SK-N-SH (cell line): Measurements from ENCODE around the gene KLF18. TPM values are rescaled to one million over a fixed set of nuclear protein-coding genes. Genes with fewer than 3 reads are reported as not detected.

Source experiments
- CTCF ChIA-PET: fragments of 300-600, 350-600 bp; formaldehyde crosslinking; extraction: SDS; loops from one replicate; lab custom pipeline; 2021; lab: Yijun Ruan, JAX
- POLR2A ChIA-PET: fragments of 350-600 bp; sonication (Branson Sonifier 250); formaldehyde crosslinking; extraction: SDS; loops from one replicate; lab custom pipeline; 2020; ENCODE audit warnings: antibody characterized with exemption, inconsistent platforms; lab: Yijun Ruan, JAX
- DNase-seq: peaks from one replicate; pipeline ENCODE4 v3.0.0; 2012
- H2AFZ ChIP-seq: fragments of 200-600 bp; sonication (generic); 2 replicates; pipeline ENCODE4 v1.8.1; 2016; ENCODE audit warnings: antibody characterized with exemption, mild to moderate bottlenecking, low read depth
- H3F3A ChIP-seq: fragments of 200-600 bp; sonication (generic); replicated peaks from 2 replicates; pipeline ENCODE3; 2016; ENCODE audit warnings: antibody characterized with exemption, mild to moderate bottlenecking; ENCODE audit not compliant: insufficient read depth
- H3K27ac ChIP-seq, 2 experiments: fragments of 200-500 bp in 1 of 2; fragments of 200-600 bp in 1 of 2; sonication (Bioruptor generic) in 1 of 2; sonication (generic), shearing (Covaris generic) in 1 of 2; 2 replicates each; pipeline versions ENCODE4 v1.5.1 to v1.6.1; 2014 to 2016; ENCODE audit warnings: low read depth in 2 of 2, inconsistent platforms in 1 of 2, low read length in 1 of 2, mild to moderate bottlenecking in 1 of 2, mixed read lengths in 1 of 2
- H3K27me3 ChIP-seq: fragments of 200-600 bp; sonication (generic), shearing (Covaris generic); 2 replicates; pipeline ENCODE4 v1.6.1; 2016; ENCODE audit warnings: mixed run types; ENCODE audit not compliant: insufficient read depth
- H3K36me3 ChIP-seq, 2 experiments: fragments of 200-500 bp in 1 of 2; fragments of 200-600 bp in 1 of 2; sonication (Bioruptor generic) in 1 of 2; sonication (generic) in 1 of 2; replicated peaks in 1 of 2; 2 replicates each; pipeline versions ENCODE3 to v1.5.1; 2014 to 2016; ENCODE audit warnings: low read length in 1 of 2, mild to moderate bottlenecking in 1 of 2; ENCODE audit not compliant: insufficient read depth in 2 of 2, control insufficient read depth in 1 of 2
- H3K4me1 ChIP-seq, 2 experiments: fragments of 200-500 bp in 1 of 2; fragments of 200-600 bp in 1 of 2; sonication (Bioruptor generic) in 1 of 2; sonication (generic), shearing (Covaris generic) in 1 of 2; 2 replicates each; pipeline versions ENCODE4 v1.5.1 to v1.6.1; 2014 to 2016; ENCODE audit warnings: low read depth in 1 of 2, low read length in 1 of 2, mixed run types in 1 of 2; ENCODE audit not compliant: insufficient read depth in 2 of 2, control insufficient read depth in 1 of 2
- H3K4me2 ChIP-seq: fragments of 200-600 bp; sonication (generic), shearing (Covaris generic); 2 replicates; pipeline ENCODE4 v1.6.1; 2017; ENCODE audit warnings: mixed run types
- H3K4me3 ChIP-seq, 2 experiments: fragments of 200-500 bp in 1 of 2; fragments of 200-600 bp in 1 of 2; sonication (Bioruptor generic) in 1 of 2; sonication (generic), shearing (Covaris generic) in 1 of 2; 2 replicates each; pipeline versions ENCODE4 v1.5.1 to v1.8.1; 2014 to 2016; ENCODE audit warnings: low read depth in 2 of 2, inconsistent platforms in 1 of 2, low read length in 1 of 2, mild to moderate bottlenecking in 1 of 2, mixed read lengths in 1 of 2, moderate library complexity in 1 of 2
- H3K79me2 ChIP-seq: fragments of 200-600 bp; sonication (generic); 2 replicates; pipeline ENCODE4 v1.8.1; 2017; ENCODE audit warnings: mild to moderate bottlenecking; ENCODE audit not compliant: insufficient read depth
- H3K9ac ChIP-seq: fragments of 200-600 bp; sonication (generic); 2 replicates; pipeline ENCODE4 v1.6.1; 2017; ENCODE audit warnings: mixed run types
- H3K9me2 ChIP-seq: fragments of 200-600 bp; sonication (generic); 2 replicates; pipeline ENCODE4 v1.6.1; 2017; ENCODE audit warnings: mixed run types
- H3K9me3 ChIP-seq: fragments of 200-600 bp; sonication (generic); 2 replicates; pipeline ENCODE4 v1.6.1; 2017; ENCODE audit warnings: mixed run types, mild to moderate bottlenecking, moderate library complexity
- H4K20me1 ChIP-seq: fragments of 200-600 bp; sonication (generic); 2 replicates; pipeline ENCODE4 v1.6.1; 2017; ENCODE audit warnings: mild to moderate bottlenecking, mixed run types; ENCODE audit not compliant: insufficient read depth
- CHD2 ChIP-seq: fragments of 150-350 bp; IDR thresholded peaks from 2 replicates; pipeline ENCODE4 v1.6.1; 2018; ENCODE audit warnings: low read length; ENCODE audit not compliant: partially characterized antibody
- MXI1 ChIP-seq: IDR thresholded peaks from 2 replicates; pipeline ENCODE4 v1.6.1; 2012; ENCODE audit warnings: mild to moderate bottlenecking, low read depth, low read length, improper control_type of control experiment
- POLR2AphosphoS5 ChIP-seq: IDR thresholded peaks from 2 replicates; pipeline ENCODE4 v1.6.1; 2012; ENCODE audit warnings: low read depth, low read length
- RFX5 ChIP-seq: IDR thresholded peaks from 2 replicates; pipeline ENCODE4 v1.6.1; 2012; ENCODE audit warnings: mild to moderate bottlenecking, improper control_type of control experiment, low read length
- TCF12 ChIP-seq: IDR thresholded peaks from 2 replicates; pipeline ENCODE4 v1.4.0; 2012
- TEAD4 ChIP-seq: IDR thresholded peaks from 2 replicates; pipeline ENCODE4 v1.4.0; 2012; ENCODE audit warnings: mild to moderate bottlenecking, borderline replicate concordance; ENCODE audit not compliant: insufficient read depth
- WGBS: methylation state at CpG from one replicate; pipeline ENCODE4 v1.1.6; 2017; ENCODE audit warnings: low lambda C conversion rate; 5-methylcytosine and 5-hydroxymethylcytosine counted together
- polyA plus RNA-seq, 3 experiments: library from polyadenylated mRNA; depleted of rRNA; stranded (reverse); fragments of >200 nt; gene quantifications; 2 replicates each; pipeline ENCODE4 v1.2.3, GENCODE V29; 2012
- TF ChIP-seq, protein P1 (sequence below): IDR thresholded peaks from 2 replicates; pipeline ENCODE4 v1.4.0; 2012; ENCODE audit warnings: low read depth, borderline replicate concordance
- TF ChIP-seq, protein P2 (sequence below): IDR thresholded peaks from 2 replicates; pipeline ENCODE4 v1.4.0; 2012; ENCODE audit warnings: low read depth, borderline replicate concordance
- TF ChIP-seq, protein P3 (sequence below): IDR thresholded peaks from 2 replicates; pipeline ENCODE4 v1.4.0; 2012; ENCODE audit warnings: low read depth

The KLF18 gene
- polyA plus RNA-seq, 1 of the 3 experiments (the other 2 are of a cell fraction) = not detected

DNA sequence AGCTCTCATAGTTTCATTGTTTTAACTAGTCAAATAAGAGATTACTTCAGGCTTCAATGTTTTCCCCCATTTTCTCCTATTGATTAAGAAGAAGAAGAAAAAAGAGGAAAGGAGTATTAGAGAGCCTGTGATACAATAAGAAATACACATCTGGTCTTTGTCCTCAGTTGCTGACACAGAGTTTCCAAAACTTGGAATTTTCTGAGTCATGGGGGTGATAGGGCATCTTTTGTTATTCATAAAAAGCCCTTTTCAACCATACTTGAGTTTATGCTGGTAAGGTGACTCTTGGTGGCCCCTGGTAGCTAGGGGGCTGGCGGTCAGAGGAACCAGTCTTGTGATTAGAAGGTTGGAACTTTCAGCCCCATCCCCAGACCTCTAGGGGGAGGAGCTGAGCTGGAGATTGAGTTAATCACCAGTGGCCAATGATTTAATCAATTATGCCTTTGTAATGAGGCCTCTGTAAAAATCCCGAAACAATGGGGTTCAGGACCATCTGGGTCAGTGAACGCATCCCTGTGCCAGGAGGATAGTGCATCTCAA lies 28.9 kb upstream of the KLF18 start:
- H3K4me2 ChIP-seq = no peak overlapping the region
- peaks cover 0 to 6% of the 10 kb centered on the region in 2 experiments for H3K36me3 ChIP-seq
- no peaks in the 10 kb centered on the region for H3K27me3 ChIP-seq
- no peaks in the 10 kb centered on the region for H3K79me2 ChIP-seq
- CTCF ChIA-PET = interaction anchor here (1.0 to 1.7 kb wide), 2 partner anchors 9 to 14 kb away, joined by 3 read pairs; no protein-coding TSS in a partner anchor
- no peak overlapping the region for H2AFZ ChIP-seq
- no peak for DNase-seq
- H3K9me2 ChIP-seq = no peaks in the 10 kb centered on the region
- H3K4me1 ChIP-seq = no peaks in the 10 kb centered on the region
- POLR2A ChIA-PET = no interaction called here
- WGBS = 64% methylated on average over 3 of the region's 3 CpGs
- no peak overlapping the region for H3K9ac ChIP-seq
- H3F3A ChIP-seq = no peaks in the 10 kb centered on the region
- H3K27ac ChIP-seq = no peak overlapping the region
- TF ChIP-seq TCF12 = peak; percentile 24; the same call in 1 of the 2 replicates
- TF ChIP-seq, protein P1, sequence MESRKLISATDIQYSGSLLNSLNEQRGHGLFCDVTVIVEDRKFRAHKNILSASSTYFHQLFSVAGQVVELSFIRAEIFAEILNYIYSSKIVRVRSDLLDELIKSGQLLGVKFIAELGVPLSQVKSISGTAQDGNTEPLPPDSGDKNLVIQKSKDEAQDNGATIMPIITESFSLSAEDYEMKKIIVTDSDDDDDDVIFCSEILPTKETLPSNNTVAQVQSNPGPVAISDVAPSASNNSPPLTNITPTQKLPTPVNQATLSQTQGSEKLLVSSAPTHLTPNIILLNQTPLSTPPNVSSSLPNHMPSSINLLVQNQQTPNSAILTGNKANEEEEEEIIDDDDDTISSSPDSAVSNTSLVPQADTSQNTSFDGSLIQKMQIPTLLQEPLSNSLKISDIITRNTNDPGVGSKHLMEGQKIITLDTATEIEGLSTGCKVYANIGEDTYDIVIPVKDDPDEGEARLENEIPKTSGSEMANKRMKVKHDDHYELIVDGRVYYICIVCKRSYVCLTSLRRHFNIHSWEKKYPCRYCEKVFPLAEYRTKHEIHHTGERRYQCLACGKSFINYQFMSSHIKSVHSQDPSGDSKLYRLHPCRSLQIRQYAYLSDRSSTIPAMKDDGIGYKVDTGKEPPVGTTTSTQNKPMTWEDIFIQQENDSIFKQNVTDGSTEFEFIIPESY = no peak
- no peak for TF ChIP-seq MXI1
- no peak overlapping the region for H3K4me3 ChIP-seq
- H3K9me3 ChIP-seq = peaks cover 6% of the 10 kb centered on the region; the same call in 1 of the 2 replicates
- H4K20me1 ChIP-seq = no peaks in the 10 kb centered on the region

DNA sequence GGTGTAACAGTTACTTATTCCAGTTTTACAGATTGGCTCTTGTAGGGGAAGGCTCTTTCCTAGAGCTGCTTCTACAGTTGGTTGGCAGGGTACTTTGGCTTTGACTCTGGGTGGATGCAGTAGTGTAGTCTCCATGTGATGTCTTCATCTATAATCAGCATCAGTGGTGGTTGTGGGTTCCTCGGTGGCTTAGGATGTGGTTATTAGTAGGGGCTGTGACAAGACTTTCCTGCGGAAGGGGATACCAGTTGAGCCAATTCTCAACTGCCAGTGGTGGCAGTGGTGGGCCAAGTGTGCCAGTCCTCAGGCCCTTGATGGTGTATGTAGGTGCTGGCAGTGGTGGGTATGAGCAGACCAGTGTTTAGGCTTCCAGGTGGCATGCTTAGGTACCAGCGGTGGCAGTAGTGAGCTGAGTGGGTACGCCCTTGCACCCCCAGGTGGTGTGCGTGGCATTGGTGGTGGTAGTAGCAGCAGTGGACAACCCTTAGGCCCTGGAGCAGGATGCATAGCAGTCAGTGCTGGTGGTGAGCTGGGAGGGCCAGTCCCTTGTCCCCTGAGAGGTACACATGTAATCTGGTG lies 27.2 kb upstream of the KLF18 start:
- Histone ChIP-seq H3K4me1 (no peaks in the 10 kb centered on the region), H3K9me2 (no peaks in the 10 kb centered on the region), H3K4me2 (no peak overlapping the region), H3K27ac (no peak overlapping the region), H3K9ac (no peak overlapping the region), H3K79me2 (no peaks in the 10 kb centered on the region), H3K9me3 (no peaks in the 10 kb centered on the region), H3K36me3 (no peaks in the 10 kb centered on the region), H3K27me3 (no peaks in the 10 kb centered on the region), H3K4me3 (no peak overlapping the region), H3F3A (no peaks in the 10 kb centered on the region), H4K20me1 (no peaks in the 10 kb centered on the region), H2AFZ (no peak overlapping the region)
- 57% methylated on average over 5 of the region's 5 CpGs for WGBS
- DNase-seq = no peak
- ChIA-PET CTCF (no interaction called here), POLR2A (no interaction called here)
- TF ChIP-seq, protein P2, sequence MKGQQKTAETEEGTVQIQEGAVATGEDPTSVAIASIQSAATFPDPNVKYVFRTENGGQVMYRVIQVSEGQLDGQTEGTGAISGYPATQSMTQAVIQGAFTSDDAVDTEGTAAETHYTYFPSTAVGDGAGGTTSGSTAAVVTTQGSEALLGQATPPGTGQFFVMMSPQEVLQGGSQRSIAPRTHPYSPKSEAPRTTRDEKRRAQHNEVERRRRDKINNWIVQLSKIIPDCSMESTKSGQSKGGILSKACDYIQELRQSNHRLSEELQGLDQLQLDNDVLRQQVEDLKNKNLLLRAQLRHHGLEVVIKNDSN = no peak
- no peak for TF ChIP-seq TEAD4
- TF ChIP-seq, protein P3, sequence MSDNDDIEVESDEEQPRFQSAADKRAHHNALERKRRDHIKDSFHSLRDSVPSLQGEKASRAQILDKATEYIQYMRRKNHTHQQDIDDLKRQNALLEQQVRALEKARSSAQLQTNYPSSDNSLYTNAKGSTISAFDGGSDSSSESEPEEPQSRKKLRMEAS = no peak
- TF ChIP-seq POLR2AphosphoS5 = no peak
- TF ChIP-seq CHD2 = no peak
- TF ChIP-seq MXI1 = no peak
- TF ChIP-seq TCF12 = no peak
- no peak for TF ChIP-seq RFX5
